ENCODE data around the gene SLC12A6.

DNA sequence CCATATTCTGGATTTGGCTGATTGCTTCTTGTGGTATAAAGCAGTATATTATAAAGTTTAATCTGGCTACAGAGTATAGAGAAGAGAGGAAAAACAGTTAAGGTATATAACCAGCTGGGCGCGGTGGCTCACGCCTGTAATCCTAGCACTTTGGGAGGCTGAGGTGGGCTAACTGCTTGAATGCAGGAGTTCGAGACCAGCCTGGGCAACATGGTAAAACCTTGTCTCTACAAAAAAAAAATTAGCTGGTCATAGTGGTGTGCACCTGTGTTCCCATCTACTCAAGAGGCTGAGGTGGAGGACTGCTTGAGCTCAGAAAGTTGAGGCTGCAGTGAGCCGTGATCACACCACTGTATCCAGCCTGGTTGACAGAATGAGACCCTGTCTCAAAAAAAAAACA lies 7.3 kb downstream of the SLC12A6 start:
- TF ChIP-seq GATA2 (IDR thresholded peaks at IDR 0.05; ENCODE audit: low read depth, low read length): no peak
- no peak for TF ChIP-seq GATA3 (IDR thresholded peaks at IDR 0.05; ENCODE audit: low read depth, low read length)

Measured in SH-SY5Y (cell line).